H1 (cell line): ENCODE data around the gene PABPC1L. TPM values are rescaled to one million over a fixed set of nuclear protein-coding genes. Genes with fewer than 3 reads are reported as not detected.

ENCODE experiments used
- CTCF ChIA-PET: fragments of 300-600 bp; sonication (Branson Sonifier 250); formaldehyde crosslinking; loops from one replicate; lab custom pipeline; 2021; ENCODE audit not compliant: partially characterized antibody; lab: Charles Lee
- POLR2A ChIA-PET: fragments of 300-600 bp; sonication (Branson Sonifier 250); formaldehyde crosslinking; loops from one replicate; lab custom pipeline; 2021; ENCODE audit warnings: inconsistent platforms; ENCODE audit not compliant: partially characterized antibody; lab: Charles Lee
- DNase-seq, 2 experiments: peaks; one replicate each; pipeline versions ENCODE4 v3.0.0 to v3.0.0-alpha.2; 2010 to 2022; ENCODE audit warnings: low spot score in 2 of 2, low read depth in 1 of 2, mixed read lengths in 1 of 2
- FAIRE-seq: peaks from 2 replicates; lab custom pipeline; 2011; peaks lifted over from hg19 to GRCh38; lab: Jason Lieb, UNC
- H2AFZ ChIP-seq: 2 replicates; pipeline ENCODE4 v1.8.1; 2012; ENCODE audit warnings: low read length, inconsistent platforms
- H2AK5ac ChIP-seq: 2 replicates; pipeline ENCODE4 v1.6.1; 2013; ENCODE audit warnings: low read depth, low read length
- H2BK120ac ChIP-seq: replicated peaks from 2 replicates; pipeline ENCODE3; 2013; ENCODE audit warnings: low read depth, low read length, inconsistent platforms
- H2BK12ac ChIP-seq: 2 replicates; pipeline ENCODE4 v1.6.1; 2013; ENCODE audit warnings: low read depth, low read length
- H2BK15ac ChIP-seq: 2 replicates; pipeline ENCODE4 v1.6.1; 2013; ENCODE audit warnings: low read length
- H2BK20ac ChIP-seq: 2 replicates; pipeline ENCODE4 v1.6.1; 2013; ENCODE audit warnings: low read length
- H2BK5ac ChIP-seq: 2 replicates; pipeline ENCODE4 v1.6.1; 2013; ENCODE audit warnings: low read depth, low read length
- H3K14ac ChIP-seq: 2 replicates; pipeline ENCODE4 v1.6.1; 2013; ENCODE audit warnings: inconsistent platforms; ENCODE audit not compliant: insufficient read length
- H3K18ac ChIP-seq: 2 replicates; pipeline ENCODE4 v1.6.1; 2013; ENCODE audit warnings: low read length; ENCODE audit errors: extremely low read depth
- H3K23ac ChIP-seq: 2 replicates; pipeline ENCODE4 v1.6.1; 2013; ENCODE audit warnings: inconsistent platforms; ENCODE audit not compliant: insufficient read length
- H3K23me2 ChIP-seq: 2 replicates; pipeline ENCODE4 v1.6.1; 2013; ENCODE audit warnings: low read depth, low read length
- H3K27ac ChIP-seq: 2 replicates; pipeline ENCODE4 v1.6.1; 2011; ENCODE audit warnings: low read depth, low read length, inconsistent platforms
- H3K27me3 ChIP-seq, 4 experiments: replicated peaks in 1 of 4; 1 replicate in 1 of 4; 2 replicates in 3 of 4; pipeline versions ENCODE4 v1.6.1 to v1.8.1; 2011 to 2013; ENCODE audit warnings: low read length in 3 of 4, mild to moderate bottlenecking in 3 of 4, inconsistent platforms in 2 of 4, mixed read lengths in 2 of 4, moderate library complexity in 1 of 4; ENCODE audit not compliant: control insufficient read depth in 3 of 4, insufficient read depth in 3 of 4; ENCODE audit errors: extremely low read depth in 1 of 4
- H3K36me3 ChIP-seq, 4 experiments: 2 replicates each; pipeline versions ENCODE4 v1.6.1 to v1.8.1; 2011 to 2013; ENCODE audit warnings: mild to moderate bottlenecking in 4 of 4, low read length in 3 of 4, moderate library complexity in 2 of 4, control low read depth in 1 of 4, inconsistent platforms in 1 of 4; ENCODE audit not compliant: insufficient read depth in 4 of 4, control insufficient read depth in 2 of 4
- H3K4ac ChIP-seq: replicated peaks from 2 replicates; pipeline ENCODE3; 2013; ENCODE audit warnings: low read length, low read depth, mixed read lengths, inconsistent platforms; ENCODE audit not compliant: insufficient read length
- H3K4me1 ChIP-seq, 4 experiments: replicated peaks in 1 of 4; 1 replicate in 1 of 4; 2 replicates in 3 of 4; pipeline versions ENCODE4 v1.6.1 to v1.8.1; 2011 to 2013; ENCODE audit warnings: low read length in 3 of 4, inconsistent platforms in 2 of 4, mixed read lengths in 1 of 4; ENCODE audit not compliant: insufficient read depth in 4 of 4, control insufficient read depth in 3 of 4
- H3K4me2 ChIP-seq, 2 experiments: 2 replicates each; pipeline versions ENCODE4 v1.6.1 to v1.8.1; 2011 to 2013; ENCODE audit warnings: low read depth in 2 of 2, low read length in 2 of 2, control low read depth in 1 of 2, inconsistent platforms in 1 of 2, mild to moderate bottlenecking in 1 of 2; ENCODE audit not compliant: insufficient read depth in 1 of 2
- H3K4me3 ChIP-seq, 4 experiments: fragments of 200-600, 300-600 bp in 1 of 4; sonication (generic), shearing (Covaris generic), sonication (Bioruptor Twin) in 1 of 4; 2 replicates each; pipeline versions ENCODE4 v1.5.1 to v1.8.1; 2011 to 2016; ENCODE audit warnings: low read length in 4 of 4, low read depth in 3 of 4, control low read depth in 2 of 4, inconsistent platforms in 2 of 4, mild to moderate bottlenecking in 2 of 4, mixed read lengths in 1 of 4, moderate library complexity in 1 of 4; ENCODE audit not compliant: insufficient read depth in 2 of 4; ENCODE audit errors: extremely low read depth in 1 of 4
- H3K56ac ChIP-seq: replicated peaks from 2 replicates; pipeline ENCODE3; 2013; ENCODE audit warnings: low read depth, mild to moderate bottlenecking, mixed read lengths, low read length, inconsistent platforms; ENCODE audit not compliant: insufficient read length
- H3K79me1 ChIP-seq: 2 replicates; pipeline ENCODE4 v1.6.1; 2013; ENCODE audit warnings: low read depth, low read length, control low read depth
- H3K79me2 ChIP-seq, 2 experiments: 2 replicates each; pipeline versions ENCODE4 v1.6.1 to v1.8.1; 2012 to 2013; ENCODE audit warnings: low read length in 2 of 2, mild to moderate bottlenecking in 2 of 2, inconsistent platforms in 1 of 2; ENCODE audit not compliant: insufficient read depth in 2 of 2, control insufficient read depth in 1 of 2
- H3K9ac ChIP-seq, 4 experiments: replicated peaks in 1 of 4; 1 replicate in 1 of 4; 2 replicates in 3 of 4; pipeline versions ENCODE4 v1.6.1 to v1.8.1; 2011 to 2013; ENCODE audit warnings: low read depth in 3 of 4, low read length in 3 of 4, control low read depth in 2 of 4, mild to moderate bottlenecking in 2 of 4, moderate library complexity in 2 of 4, inconsistent platforms in 1 of 4; ENCODE audit errors: extremely low read depth in 1 of 4
- H3K9me3 ChIP-seq, 2 experiments: 2 replicates each; pipeline versions ENCODE4 v1.6.1 to v1.8.1; 2012 to 2013; ENCODE audit warnings: mild to moderate bottlenecking in 2 of 2, moderate library complexity in 2 of 2, control low read depth in 1 of 2, inconsistent platforms in 1 of 2, low read depth in 1 of 2, low read length in 1 of 2, mixed read lengths in 1 of 2; ENCODE audit not compliant: insufficient read depth in 2 of 2
- H4K20me1 ChIP-seq, 2 experiments: replicated peaks in 1 of 2; 2 replicates each; pipeline versions ENCODE3 to v1.8.1; 2011 to 2013; ENCODE audit warnings: inconsistent platforms in 2 of 2, low read length in 2 of 2, mild to moderate bottlenecking in 1 of 2; ENCODE audit not compliant: insufficient read depth in 2 of 2, control insufficient read depth in 1 of 2
- H4K5ac ChIP-seq: 2 replicates; pipeline ENCODE4 v1.6.1; 2013; ENCODE audit warnings: low read length, low read depth, mixed read lengths, inconsistent platforms; ENCODE audit not compliant: insufficient read length
- H4K8ac ChIP-seq: 2 replicates; pipeline ENCODE4 v1.8.0; 2013; ENCODE audit warnings: mild to moderate bottlenecking, moderate library complexity, low read length, inconsistent platforms; ENCODE audit not compliant: insufficient read depth; ENCODE audit errors: extremely low read depth
- H4K91ac ChIP-seq: replicated peaks from 2 replicates; pipeline ENCODE3; 2013; ENCODE audit warnings: low read length, mixed read lengths, inconsistent platforms; ENCODE audit not compliant: insufficient read length
- GTF2F1 ChIP-seq: IDR thresholded peaks from 2 replicates; pipeline ENCODE4 v1.6.1; 2012; ENCODE audit warnings: low read depth, low read length, improper control_type of control experiment, borderline replicate concordance
- KDM1A ChIP-seq: fragments of 200-600, 300-600 bp; sonication (generic); IDR thresholded peaks from 2 replicates; pipeline ENCODE4 v1.7.1; 2016; ENCODE audit warnings: mild to moderate bottlenecking, low read length, borderline replicate concordance
- KDM5A ChIP-seq: fragments of 200-600 bp; IDR thresholded peaks from 2 replicates; pipeline ENCODE4 v1.7.1; 2012; ENCODE audit warnings: mild to moderate bottlenecking, low read length, inconsistent platforms, mixed read lengths
- POLR2A ChIP-seq, 2 experiments: IDR thresholded peaks; 1 replicate in 1 of 2; 2 replicates in 1 of 2; pipeline ENCODE4 v1.6.1; 2011; ENCODE audit warnings: low read depth in 2 of 2, low read length in 2 of 2, mild to moderate bottlenecking in 2 of 2; ENCODE audit errors: control extremely low read depth in 1 of 2
- SP1 ChIP-seq: IDR thresholded peaks from 2 replicates; pipeline ENCODE4 v1.6.1; 2011; ENCODE audit warnings: low read depth, low read length
- WGBS, 2 experiments: shearing (Covaris generic) in 1 of 2; methylation state at CpG; one replicate each; pipeline versions ENCODE4 v1.1.6 to v1.1.7; 2013 to 2015; ENCODE audit warnings: low lambda C conversion rate in 2 of 2, mixed read lengths in 2 of 2, inconsistent platforms in 1 of 2, low coverage in 1 of 2, missing lambda C conversion rate in 1 of 2; ENCODE audit not compliant: insufficient replicate concordance in 2 of 2, insufficient coverage in 1 of 2, insufficient read length in 1 of 2; ENCODE audit errors: extremely low coverage in 1 of 2, missing lambda C conversion rate in 1 of 2; 5-methylcytosine and 5-hydroxymethylcytosine counted together
- polyA plus RNA-seq, 7 experiments: library from polyadenylated mRNA; depleted of rRNA in 3 of 7; stranded (reverse) in 5 of 7; unstranded in 2 of 7; fragments of >200 nt in 5 of 7; fragments of 200-250 nt in 2 of 7; gene quantifications; 1 replicate in 5 of 7; 2 replicates in 1 of 7; 4 replicates in 1 of 7; pipeline versions ENCODE4 v1.2.1 to v1.2.3, GENCODE V29; 2011 to 2013; ENCODE audit warnings: missing spikeins in 2 of 7, mixed read lengths in 2 of 7
- total RNA-seq: library from RNA; stranded (reverse); fragmentation: NEBNext Ultra II Directional; extraction: Animal tissue kit (Norgen Biotek cat#: 25700); gene quantifications from 2 replicates; pipeline ENCODE4 v1.2.1, GENCODE V29; 2021

Gene PABPC1L
- total and polyA plus RNA-seq, 2 of the 8 experiments (the other 6 are each of a cell fraction or from before 2014, with no cell fraction given), result 61.1 to 108 TPM

DNA sequence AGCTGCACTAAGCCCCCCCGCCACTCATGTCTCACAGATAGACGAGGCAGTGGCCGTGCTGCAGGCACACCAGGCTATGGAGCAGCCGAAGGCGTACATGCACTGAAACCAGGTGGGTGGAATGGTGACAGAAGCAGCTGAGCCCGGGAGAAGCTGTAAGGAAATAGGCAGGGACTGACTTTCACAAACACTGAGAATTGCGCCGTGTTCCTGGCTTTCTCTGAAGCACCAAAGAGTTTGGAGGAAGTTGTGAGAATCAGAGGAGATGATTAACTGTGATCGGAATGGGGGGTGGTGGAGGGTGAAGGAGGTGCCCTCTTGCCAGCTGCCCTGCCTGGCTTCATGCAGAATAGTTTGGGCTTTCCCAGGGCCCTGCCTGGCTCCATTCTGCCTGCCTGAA is 28.8 kb downstream of the PABPC1L start:
- H3K9ac ChIP-seq, result no peak overlapping the region
- no peak overlapping the region for H2BK5ac ChIP-seq
- no peak overlapping the region for H4K91ac ChIP-seq
- no peaks in the 10 kb centered on the region for H3K9me3 ChIP-seq
- H3K79me1 ChIP-seq, result peaks cover 2% of the 10 kb centered on the region; the same call in 1 of the 2 replicates
- H2BK12ac ChIP-seq, result no peak overlapping the region
- H2BK15ac ChIP-seq, result no peak overlapping the region
- H2BK20ac ChIP-seq, result no peak overlapping the region
- no peak overlapping the region for H3K4me3 ChIP-seq
- H3K4me2 ChIP-seq, result no peak overlapping the region
- peaks cover 5 to 9% of the 10 kb centered on the region in 2 experiments for H4K20me1 ChIP-seq
- no peak overlapping the region for H3K23ac ChIP-seq
- no peaks in the 10 kb centered on the region for H3K27me3 ChIP-seq
- no peak overlapping the region for H4K8ac ChIP-seq
- FAIRE-seq (no peak), DNase-seq (no peak)
- no peak overlapping the region for H3K14ac ChIP-seq
- H2BK120ac ChIP-seq, result no peak overlapping the region
- H2AFZ ChIP-seq, result no peak overlapping the region
- H3K18ac ChIP-seq, result no peak overlapping the region
- TF ChIP-seq GTF2F1 (no peak), KDM5A (no peak), POLR2A (IDR thresholded peaks at IDR 0.05; ENCODE audit: control extremely low read depth in 1 of 2, low read depth in 2 of 2, low read length in 2 of 2) (no peak), KDM1A (no peak), SP1 (no peak)
- no peaks in the 10 kb centered on the region for H3K23me2 ChIP-seq
- peaks cover 19 to 51% (median 45%) of the 10 kb centered on the region in 4 experiments for H3K36me3 ChIP-seq
- ChIA-PET CTCF (interaction anchor here (0.5 to 1.4 kb wide), 3 partner anchors 14 to 424 kb away, joined by 3 to 5 read pairs (median 4); no protein-coding TSS in a partner anchor), POLR2A (interaction anchor here (1.2 to 4.9 kb wide), 3 partner anchors 8 to 14 kb away, joined by 5 to 33 read pairs (median 12); no protein-coding TSS in a partner anchor)
- no peaks in the 10 kb centered on the region for H3K4me1 ChIP-seq
- WGBS, 2 experiments, result 92% methylated on average over 9 of the region's 9 CpGs; no CpG with 5 or more reads in 1 of the 2 experiments
- H3K27ac ChIP-seq, result no peak overlapping the region
- no peaks in the 10 kb centered on the region for H3K79me2 ChIP-seq
- H3K56ac ChIP-seq, result no peak overlapping the region
- no peak overlapping the region for H2AK5ac ChIP-seq
- no peak overlapping the region for H4K5ac ChIP-seq
- H3K4ac ChIP-seq, result no peak overlapping the region
